CD4-positive, alpha-beta T cell (primary cell): ENCODE results near the gene MITF. TPM values are rescaled to one million over a fixed set of nuclear protein-coding genes. Genes with fewer than 3 reads are reported as not detected.

Experiments used
- ATAC-seq: fragments of 200-7000 bp; cut with Tn5 transposase; one replicate; pipeline ENCODE4 v1.10.0; 2022; ENCODE audit warnings: mild to moderate bottlenecking; ENCODE audit not compliant: poor library complexity
- CTCF ChIA-PET: fragments of 350-600 bp; sonication (Branson Sonifier 250); formaldehyde crosslinking; loops from one replicate; lab custom pipeline; 2021; ENCODE audit warnings: antibody characterized with exemption, inconsistent platforms; lab: Charles Lee
- POLR2A ChIA-PET: fragments of 350-600 bp; sonication (Branson Sonifier 250); formaldehyde crosslinking; loops from one replicate; lab custom pipeline; 2021; ENCODE audit warnings: antibody characterized with exemption, inconsistent platforms; lab: Charles Lee
- DNase-seq, 14 experiments: peaks; one replicate each; pipeline ENCODE4 v3.0.0-alpha.2; 2013 to 2020; ENCODE audit warnings: mixed read lengths in 2 of 14
- H3K27ac ChIP-seq, 2 donors: one replicate each; pipeline versions ENCODE4 v1.5.1 to v1.7.0; 2013; ENCODE audit warnings: low read length in 2 of 2, low read depth in 1 of 2, mild to moderate bottlenecking in 1 of 2
- H3K27me3 ChIP-seq, 2 experiments: 1 replicate in 1 of 2; 2 replicates in 1 of 2; pipeline versions ENCODE4 v1.6.1 to v1.7.0; 2013; ENCODE audit warnings: low read length in 2 of 2, control low read depth in 1 of 2, mild to moderate bottlenecking in 1 of 2, moderate library complexity in 1 of 2; ENCODE audit not compliant: insufficient read depth in 2 of 2, control insufficient read depth in 1 of 2
- H3K36me3 ChIP-seq: one replicate; pipeline ENCODE4 v1.6.1; 2013; ENCODE audit warnings: low read length, control low read depth; ENCODE audit not compliant: insufficient read depth
- H3K4me1 ChIP-seq: one replicate; pipeline ENCODE4 v1.6.1; 2013; ENCODE audit warnings: low read length, control low read depth; ENCODE audit not compliant: insufficient read depth
- H3K4me3 ChIP-seq: one replicate; pipeline ENCODE4 v1.5.1; 2013; ENCODE audit warnings: mild to moderate bottlenecking, low read length, moderate library complexity
- H3K9me3 ChIP-seq, 2 experiments: 1 replicate in 1 of 2; 2 replicates in 1 of 2; pipeline versions ENCODE4 v1.6.1 to v1.7.0; 2013; ENCODE audit warnings: low read length in 2 of 2, mild to moderate bottlenecking in 2 of 2, control low read depth in 1 of 2, moderate library complexity in 1 of 2; ENCODE audit not compliant: control insufficient read depth in 1 of 2, insufficient read depth in 1 of 2
- H3K27ac Mint-ChIP-seq: one replicate; pipeline ENCODE4 v1.8.0; 2020; ENCODE audit warnings: mixed read lengths
- H3K27me3 Mint-ChIP-seq: one replicate; pipeline ENCODE4 v1.8.0; 2021; ENCODE audit warnings: mixed read lengths
- H3K36me3 Mint-ChIP-seq: one replicate; pipeline ENCODE4 v1.8.0; 2021; ENCODE audit warnings: low read depth, mixed read lengths
- H3K4me1 Mint-ChIP-seq: one replicate; pipeline ENCODE4 v1.8.0; 2021; ENCODE audit warnings: low read depth, mixed read lengths
- H3K4me3 Mint-ChIP-seq: one replicate; pipeline ENCODE4 v1.8.0; 2020; ENCODE audit warnings: mild to moderate bottlenecking, mixed read lengths
- H3K9me3 Mint-ChIP-seq: one replicate; pipeline ENCODE4 v1.8.0; 2020; ENCODE audit warnings: mixed read lengths
- intact Hi-C, 2 experiments: fragments of 100-400 bp; cut with DNase I in 1 of 2; cut with micrococcal nuclease in 1 of 2; formaldehyde crosslinking; loops; one replicate each; pipeline versions ENCODE4 v1.15.1 to v1.9.0; 2023 to 2025; cut with DNase I, micrococcal nuclease
- total RNA-seq, 174 experiments: library from RNA in 2 of 174; stranded (reverse) in 2 of 174; gene quantifications; one replicate each; pipeline ENCODE4 v1.2.3 and lab custom pipeline; 2021 to 2026
- TF ChIP-seq, protein P1 (sequence below): fragments of 200-600 bp; IDR thresholded peaks from one replicate; pipeline ENCODE4 v1.8.0; 2022; ENCODE audit warnings: antibody characterized with exemption, mild to moderate bottlenecking

Gene MITF
- total RNA-seq, 2 experiments from 2014 or later: not detected

DNA sequence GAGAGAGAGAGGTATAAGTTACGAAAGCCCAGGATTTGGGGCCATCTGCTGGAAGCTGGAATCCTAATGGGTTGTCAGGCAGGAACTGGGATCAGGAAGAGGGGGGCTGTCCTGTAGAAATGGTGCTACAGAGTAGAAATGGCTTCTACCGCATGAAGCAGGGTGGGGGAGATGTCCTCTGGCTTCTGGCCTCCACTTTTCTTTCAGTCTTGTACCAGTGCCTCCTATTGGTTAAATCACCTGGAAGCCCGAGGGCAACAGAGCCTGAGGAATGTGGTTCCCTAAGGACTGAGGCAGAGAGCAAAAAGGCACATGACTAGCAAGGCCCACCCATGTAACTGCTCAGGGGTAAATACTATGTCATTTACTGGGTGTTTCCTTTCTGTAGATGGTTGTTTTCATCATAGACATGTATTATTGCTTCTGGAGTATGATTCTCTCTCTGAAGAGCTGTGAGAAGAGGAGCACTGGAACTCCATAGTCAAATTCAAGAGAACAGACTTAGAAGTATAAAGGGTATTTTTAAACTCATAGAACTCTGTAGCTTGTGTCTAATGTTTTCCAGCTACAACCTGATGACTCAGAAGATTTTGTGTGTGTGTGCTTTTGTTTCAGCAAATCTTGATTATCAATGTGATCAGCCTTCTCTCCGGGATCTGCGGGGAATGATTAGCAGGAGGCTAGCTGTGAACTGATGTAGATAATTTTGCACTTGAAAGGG is 20.2 kb upstream of the MITF start:
- Histone ChIP-seq H3K27ac (no peak overlapping the region), H3K4me3 (no peak overlapping the region), H3K27me3 (no peaks in the 10 kb centered on the region), H3K4me1 (no peaks in the 10 kb centered on the region), H3K9me3 (peaks cover 0 to 3% of the 10 kb centered on the region in 2 experiments), H3K36me3 (no peaks in the 10 kb centered on the region)
- CTCF ChIA-PET: no interaction called here
- POLR2A ChIA-PET: no interaction called here
- H3K36me3 Mint-ChIP-seq: no peaks in the 10 kb centered on the region
- H3K9me3 Mint-ChIP-seq: no peaks in the 10 kb centered on the region
- no peak overlapping the region for H3K4me3 Mint-ChIP-seq
- intact Hi-C loops: no loop called here
- H3K4me1 Mint-ChIP-seq: no peaks in the 10 kb centered on the region
- TF ChIP-seq, protein P1, sequence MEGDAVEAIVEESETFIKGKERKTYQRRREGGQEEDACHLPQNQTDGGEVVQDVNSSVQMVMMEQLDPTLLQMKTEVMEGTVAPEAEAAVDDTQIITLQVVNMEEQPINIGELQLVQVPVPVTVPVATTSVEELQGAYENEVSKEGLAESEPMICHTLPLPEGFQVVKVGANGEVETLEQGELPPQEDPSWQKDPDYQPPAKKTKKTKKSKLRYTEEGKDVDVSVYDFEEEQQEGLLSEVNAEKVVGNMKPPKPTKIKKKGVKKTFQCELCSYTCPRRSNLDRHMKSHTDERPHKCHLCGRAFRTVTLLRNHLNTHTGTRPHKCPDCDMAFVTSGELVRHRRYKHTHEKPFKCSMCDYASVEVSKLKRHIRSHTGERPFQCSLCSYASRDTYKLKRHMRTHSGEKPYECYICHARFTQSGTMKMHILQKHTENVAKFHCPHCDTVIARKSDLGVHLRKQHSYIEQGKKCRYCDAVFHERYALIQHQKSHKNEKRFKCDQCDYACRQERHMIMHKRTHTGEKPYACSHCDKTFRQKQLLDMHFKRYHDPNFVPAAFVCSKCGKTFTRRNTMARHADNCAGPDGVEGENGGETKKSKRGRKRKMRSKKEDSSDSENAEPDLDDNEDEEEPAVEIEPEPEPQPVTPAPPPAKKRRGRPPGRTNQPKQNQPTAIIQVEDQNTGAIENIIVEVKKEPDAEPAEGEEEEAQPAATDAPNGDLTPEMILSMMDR: no peak
- no peak for DNase-seq
- no peaks in the 10 kb centered on the region for H3K27me3 Mint-ChIP-seq
- H3K27ac Mint-ChIP-seq: no peak overlapping the region
- no peak for ATAC-seq

DNA sequence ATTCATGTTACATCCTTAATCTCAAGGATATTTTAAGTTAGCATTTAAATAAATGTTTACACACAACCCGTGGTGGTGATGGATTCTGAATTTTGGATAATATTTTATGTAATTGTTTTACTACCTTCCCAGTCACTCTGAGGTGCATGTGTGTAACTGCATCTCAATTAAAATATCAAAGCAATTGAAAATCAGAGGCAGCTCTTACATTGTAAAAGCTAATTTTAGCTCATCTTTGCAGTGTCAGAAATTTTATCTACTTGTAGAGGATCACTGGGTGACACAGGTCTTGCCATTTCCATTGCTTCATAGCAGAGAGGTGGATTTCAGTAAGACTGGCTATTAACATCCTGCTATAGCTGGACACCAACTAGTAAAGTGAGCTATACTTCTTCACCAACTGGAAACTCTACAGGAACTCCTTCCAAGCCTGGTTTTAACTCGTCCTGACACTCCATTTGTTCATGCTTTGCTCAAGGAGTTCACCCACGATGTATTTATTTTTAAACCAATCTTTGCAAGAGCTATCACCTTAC is 19.6 kb upstream of the MITF start:
- H3K36me3 ChIP-seq: no peaks in the 10 kb centered on the region
- DNase-seq (no peak), ATAC-seq (no peak)
- no peak overlapping the region for H3K4me3 ChIP-seq
- no peaks in the 10 kb centered on the region for H3K4me1 ChIP-seq
- H3K27ac ChIP-seq: no peak overlapping the region
- ChIA-PET CTCF (no interaction called here), POLR2A (no interaction called here)
- Mint-ChIP-seq H3K4me3 (no peak overlapping the region), H3K27me3 (no peaks in the 10 kb centered on the region), H3K27ac (no peak overlapping the region), H3K36me3 (no peaks in the 10 kb centered on the region), H3K4me1 (no peaks in the 10 kb centered on the region), H3K9me3 (no peaks in the 10 kb centered on the region)
- intact Hi-C loops: no loop called here
- TF ChIP-seq, protein P1: no peak
- no peaks in the 10 kb centered on the region for H3K27me3 ChIP-seq
- peaks cover 0 to 3% of the 10 kb centered on the region in 2 experiments for H3K9me3 ChIP-seq

DNA sequence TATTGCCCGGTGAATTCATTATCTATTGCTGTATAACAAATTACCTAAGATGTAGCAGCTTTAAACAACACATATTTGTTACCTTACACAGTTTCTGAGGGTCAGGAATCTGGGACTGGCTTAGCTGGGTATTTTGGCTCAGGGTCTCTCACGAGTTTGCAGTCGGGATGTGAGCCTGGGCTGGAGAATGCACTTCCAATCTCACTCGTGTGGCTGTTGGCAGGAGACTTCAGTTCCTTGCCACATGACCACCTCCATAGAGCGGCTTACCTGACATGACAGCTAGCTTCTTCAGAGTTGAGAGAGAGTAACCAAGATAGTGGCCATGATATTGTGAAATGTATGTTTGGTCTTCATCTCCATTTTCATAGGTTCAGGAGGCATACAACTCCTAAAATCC is 18.4 kb upstream of the MITF start:
- Mint-ChIP-seq H3K4me3 (no peak overlapping the region), H3K36me3 (no peaks in the 10 kb centered on the region), H3K27ac (no peak overlapping the region), H3K4me1 (no peaks in the 10 kb centered on the region), H3K9me3 (no peaks in the 10 kb centered on the region), H3K27me3 (no peaks in the 10 kb centered on the region)
- TF ChIP-seq, protein P1: no peak
- ChIA-PET CTCF (no interaction called here), POLR2A (no interaction called here)
- DNase-seq (no peak), ATAC-seq (no peak)
- Histone ChIP-seq H3K27me3 (no peaks in the 10 kb centered on the region), H3K9me3 (peaks cover 0 to 3% of the 10 kb centered on the region in 2 experiments), H3K27ac (no peak overlapping the region), H3K4me3 (no peak overlapping the region), H3K4me1 (no peaks in the 10 kb centered on the region), H3K36me3 (no peaks in the 10 kb centered on the region)
- intact Hi-C loops: no loop called here
